ENCODE results near the gene EIF5AL1.

DNA sequence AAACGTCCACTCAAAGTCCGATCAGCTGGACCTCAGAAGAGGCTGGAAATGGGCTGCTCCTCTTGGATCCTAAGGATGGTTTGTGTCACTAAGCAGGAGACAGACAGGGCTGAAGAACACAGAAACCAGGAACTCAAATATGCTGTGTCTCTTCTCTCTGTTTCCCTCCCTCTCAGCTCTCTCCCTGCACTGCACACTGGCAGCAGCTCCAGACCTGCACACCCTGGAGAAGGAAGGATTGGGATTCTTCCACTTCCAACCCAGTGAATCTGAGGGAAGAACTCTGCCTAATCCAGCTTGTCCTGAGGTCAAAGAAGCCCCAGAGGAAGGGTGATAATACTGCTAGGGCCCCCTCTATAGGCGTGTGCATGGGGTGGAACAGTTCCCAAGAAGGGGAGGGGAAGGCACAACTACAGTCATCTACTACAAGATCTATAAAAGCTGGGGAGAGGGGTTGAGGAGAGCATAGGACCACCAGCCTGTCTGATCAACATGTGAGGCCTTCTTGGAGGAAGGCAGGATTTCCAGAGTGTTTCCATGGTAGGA lies 44.2 kb upstream of the EIF5AL1 start:
- TF ChIP-seq, protein P1, sequence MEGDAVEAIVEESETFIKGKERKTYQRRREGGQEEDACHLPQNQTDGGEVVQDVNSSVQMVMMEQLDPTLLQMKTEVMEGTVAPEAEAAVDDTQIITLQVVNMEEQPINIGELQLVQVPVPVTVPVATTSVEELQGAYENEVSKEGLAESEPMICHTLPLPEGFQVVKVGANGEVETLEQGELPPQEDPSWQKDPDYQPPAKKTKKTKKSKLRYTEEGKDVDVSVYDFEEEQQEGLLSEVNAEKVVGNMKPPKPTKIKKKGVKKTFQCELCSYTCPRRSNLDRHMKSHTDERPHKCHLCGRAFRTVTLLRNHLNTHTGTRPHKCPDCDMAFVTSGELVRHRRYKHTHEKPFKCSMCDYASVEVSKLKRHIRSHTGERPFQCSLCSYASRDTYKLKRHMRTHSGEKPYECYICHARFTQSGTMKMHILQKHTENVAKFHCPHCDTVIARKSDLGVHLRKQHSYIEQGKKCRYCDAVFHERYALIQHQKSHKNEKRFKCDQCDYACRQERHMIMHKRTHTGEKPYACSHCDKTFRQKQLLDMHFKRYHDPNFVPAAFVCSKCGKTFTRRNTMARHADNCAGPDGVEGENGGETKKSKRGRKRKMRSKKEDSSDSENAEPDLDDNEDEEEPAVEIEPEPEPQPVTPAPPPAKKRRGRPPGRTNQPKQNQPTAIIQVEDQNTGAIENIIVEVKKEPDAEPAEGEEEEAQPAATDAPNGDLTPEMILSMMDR (IDR thresholded peaks at IDR 0.05; ENCODE audit: insufficient read depth, low read length, poor library complexity, severe bottlenecking): no peak
- no peak for TF ChIP-seq EZH2phosphoT487 (conservative IDR thresholded peaks at IDR 0.05; ENCODE audit: low read length)

All from SU-DHL-6 (cell line).